Breast epithelium (tissue), 3 donors: ENCODE data around the gene FAXC.

Experiments
- CTCF ChIP-seq, 3 donors: fragments of 450-650 bp; IDR thresholded peaks; one replicate each; pipeline ENCODE4 v1.5.1; 2016 to 2017; ENCODE audit warnings: antibody characterized with exemption in 3 of 3, mild to moderate bottlenecking in 3 of 3, moderate library complexity in 3 of 3
- POLR2A ChIP-seq: fragments of 450-650 bp; IDR thresholded peaks from one replicate; pipeline ENCODE4 v1.6.1; 2016; ENCODE audit warnings: antibody characterized with exemption, mild to moderate bottlenecking, moderate library complexity
- POLR2AphosphoS5 ChIP-seq, 3 donors: sonication (generic); formaldehyde crosslinking; IDR thresholded peaks; one replicate each; pipeline ENCODE4 v1.6.1; 2017; ENCODE audit warnings: antibody characterized with exemption in 3 of 3

DNA sequence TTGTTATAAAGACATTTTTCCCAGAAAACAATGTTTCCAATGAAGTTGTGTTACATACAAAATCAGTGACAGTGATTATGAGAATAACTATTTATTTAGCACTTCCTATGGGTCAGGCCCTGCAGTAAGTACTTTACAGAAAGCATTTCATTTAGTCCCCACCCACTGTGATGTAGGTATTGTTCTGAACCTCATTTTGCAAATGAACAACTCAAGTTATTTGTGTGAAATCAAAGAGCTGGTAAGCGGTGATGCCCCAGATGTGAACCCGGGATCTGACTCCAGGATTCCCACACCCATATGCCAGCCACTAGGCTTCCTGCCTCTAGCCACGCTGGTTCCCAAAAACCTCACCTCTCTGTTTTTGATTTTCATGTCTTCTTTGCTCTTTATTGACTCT, 30.9 kb downstream of the FAXC start:
- TF ChIP-seq CTCF (IDR thresholded peaks at IDR 0.05): no peak
- TF ChIP-seq POLR2A: no peak
- no peak for TF ChIP-seq POLR2AphosphoS5 (IDR thresholded peaks at IDR 0.05)
